ENCODE measurements around the gene PCDHB9.
"Not testable (repeated sequence)": the region's sequence is repeated elsewhere in the genome, so short reads cannot be mapped to it uniquely, and the experiment has no call there.

GRCh38 chr5:141157901-141158300 is 29.1 kb upstream of the PCDHB9 start:
- not testable (repeated sequence) for TF ChIP-seq CTCF, POLR2A (IDR thresholded peaks at IDR 0.05)

Data from thyroid gland (tissue), 4 donors.